ENCODE measurements around the gene UBE2E1.
"Not testable (repeated sequence)": the region's sequence is repeated elsewhere in the genome, so short reads cannot be mapped to it uniquely, and the experiment has no call there.

The UBE2E1 gene

DNA sequence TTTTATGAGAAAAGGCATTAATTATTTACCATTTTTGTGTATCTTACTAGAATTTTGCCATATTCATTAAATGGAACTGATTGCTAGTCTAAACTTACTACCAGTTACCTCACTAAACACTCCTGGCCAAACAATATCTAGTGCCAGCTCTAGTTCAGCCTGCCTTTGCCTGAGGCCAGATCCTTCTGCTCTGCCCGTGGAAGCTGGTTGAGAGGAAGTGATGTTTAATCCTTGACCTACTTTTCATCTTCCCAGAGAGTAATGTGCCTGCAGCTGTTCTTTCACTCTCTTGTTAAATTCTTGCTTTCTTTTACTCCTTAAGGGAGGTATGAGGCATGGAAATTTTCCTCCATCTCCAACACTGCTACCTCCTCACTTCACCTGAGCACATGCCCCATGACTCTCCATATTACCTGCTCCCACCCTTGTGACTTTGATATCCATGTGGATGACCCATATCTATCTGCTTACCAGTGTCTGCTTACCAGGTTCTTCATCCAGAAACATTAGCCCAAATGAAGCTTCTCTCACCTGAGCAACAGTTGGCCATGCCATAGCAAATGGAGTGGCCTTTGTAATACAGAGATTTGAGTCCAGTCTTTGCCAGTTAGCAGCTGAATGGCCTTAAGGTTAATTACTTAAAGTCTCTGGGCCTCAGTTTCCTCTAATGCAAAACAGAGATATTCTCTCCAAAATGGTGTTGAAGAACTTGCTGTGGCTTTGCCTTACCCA lies 53.4 kb downstream of the UBE2E1 start:
- no peak for DNase-seq

DNA sequence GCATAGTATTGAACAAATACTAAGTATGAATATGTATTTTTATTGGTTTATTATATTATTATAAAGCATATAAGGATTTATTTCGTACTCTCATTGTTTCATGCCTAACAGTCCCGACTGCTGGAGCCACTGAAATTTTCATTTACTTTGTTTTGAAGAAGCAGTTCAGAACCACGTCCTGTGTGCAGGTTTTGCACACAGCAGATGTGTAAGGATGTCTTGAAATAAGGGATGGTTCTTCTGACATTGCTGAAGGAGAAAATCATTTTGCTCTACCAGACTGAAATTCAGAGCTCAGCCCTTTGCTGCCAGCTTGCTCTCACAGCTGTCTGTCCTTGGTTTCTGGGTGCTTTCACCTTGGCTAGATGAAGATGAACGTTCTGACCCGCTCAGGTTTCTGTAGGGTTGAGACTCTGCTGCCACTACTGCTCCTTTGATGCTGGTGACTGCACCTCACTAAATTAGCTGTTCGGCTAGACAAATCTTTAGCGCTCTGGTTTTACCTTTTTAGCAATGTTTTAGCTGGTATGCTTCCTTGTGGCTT lies 54.2 kb downstream of the UBE2E1 start:
- DNase-seq, result no peak

DNA sequence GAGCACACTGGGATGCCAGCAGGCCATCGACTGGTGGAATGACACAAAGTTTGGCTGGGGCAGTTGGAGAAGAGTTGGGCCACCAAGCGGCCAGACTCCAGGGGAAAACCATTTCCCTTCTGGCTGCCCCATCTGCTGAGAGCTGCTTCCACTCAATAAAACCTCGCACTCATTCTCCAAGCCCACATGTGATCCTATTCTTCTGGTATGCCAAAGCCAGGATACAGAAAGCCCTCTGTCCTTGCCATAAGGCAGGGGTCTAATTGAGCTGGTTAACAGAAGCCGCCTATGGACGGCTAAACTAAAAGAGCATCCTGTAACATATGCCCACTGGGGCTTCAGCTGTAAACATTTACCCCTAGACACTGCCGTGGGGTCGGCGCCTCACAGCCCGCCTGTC lies 55.9 kb downstream of the UBE2E1 start:
- no peak for DNase-seq

DNA sequence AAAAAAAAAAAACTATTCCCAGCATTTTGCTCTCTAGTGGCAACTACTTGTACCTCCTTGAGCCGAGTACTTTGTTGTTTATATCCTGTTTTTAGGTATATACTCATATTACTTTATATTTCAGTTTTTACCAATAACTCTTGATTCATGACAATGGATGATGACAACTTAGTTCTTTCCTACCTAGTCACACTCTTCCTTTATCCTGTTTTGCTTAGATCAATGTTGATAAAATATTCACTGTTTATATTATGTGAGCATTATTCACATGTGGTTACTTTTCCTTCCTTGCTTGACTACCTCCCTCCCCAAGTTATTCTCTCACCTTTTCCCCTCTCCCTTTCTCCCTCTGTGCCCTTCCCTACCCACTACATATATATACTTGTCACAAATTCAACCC lies 57.3 kb downstream of the UBE2E1 start:
- no peak for DNase-seq

DNA sequence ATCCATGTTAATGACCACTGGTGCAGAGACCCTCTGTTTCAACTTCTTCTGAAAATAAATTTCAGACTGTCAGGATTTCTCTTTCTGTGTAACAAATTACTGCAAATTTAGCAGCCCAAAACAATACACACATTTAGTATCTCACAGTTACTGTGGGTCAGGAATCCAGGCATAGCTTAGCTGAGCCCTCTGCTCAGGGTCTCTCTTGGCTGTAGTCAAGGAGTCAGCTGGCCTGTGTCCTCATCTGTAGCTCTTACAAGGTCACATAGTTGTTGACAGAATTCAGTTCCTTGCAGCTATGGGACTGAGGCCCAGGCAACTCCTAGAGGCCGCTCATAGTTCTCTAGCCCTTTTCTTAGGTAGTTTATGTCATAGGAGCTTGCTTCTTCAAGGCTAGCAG lies 59.2 kb downstream of the UBE2E1 start:
- DNase-seq, result no peak

DNA sequence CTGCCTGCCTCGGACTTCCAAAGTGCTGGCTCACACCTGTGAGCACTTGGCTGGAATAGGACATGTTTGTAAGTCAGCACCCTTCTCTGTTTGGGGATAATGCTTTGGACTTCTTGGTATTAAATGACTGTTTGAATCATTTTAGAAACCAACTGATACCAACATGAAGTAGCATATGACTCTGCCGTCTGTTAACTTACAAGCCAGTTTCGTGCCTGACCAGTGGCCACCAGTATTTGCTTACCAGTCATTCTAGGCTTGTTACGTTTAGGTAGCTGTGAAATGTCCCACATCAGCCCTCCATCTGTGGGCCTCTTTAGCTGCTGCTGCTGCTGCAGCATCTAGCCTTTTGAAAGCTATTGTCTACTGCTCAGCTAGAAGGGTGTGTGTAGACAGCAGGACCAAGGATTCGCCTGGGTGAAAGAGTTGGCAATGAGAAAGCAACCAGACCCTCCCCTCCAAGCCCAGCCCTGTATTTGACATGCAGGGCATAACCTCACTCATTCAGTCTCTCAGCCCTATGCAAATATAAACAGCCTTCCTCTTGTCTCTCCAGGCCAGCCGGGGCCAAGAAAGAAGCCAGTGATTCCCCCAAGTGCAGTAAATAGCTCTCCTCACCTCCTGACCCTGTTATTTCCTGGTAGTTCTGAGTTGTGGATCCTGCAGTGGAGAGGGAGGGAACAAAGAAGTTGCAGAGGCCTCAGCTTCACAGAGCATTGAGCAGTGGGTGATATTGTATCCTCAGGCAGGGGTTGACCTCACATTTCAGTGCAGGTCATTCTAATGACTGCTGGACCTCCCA lies 60.0 kb downstream of the UBE2E1 start:
- DNase-seq, result no peak

DNA sequence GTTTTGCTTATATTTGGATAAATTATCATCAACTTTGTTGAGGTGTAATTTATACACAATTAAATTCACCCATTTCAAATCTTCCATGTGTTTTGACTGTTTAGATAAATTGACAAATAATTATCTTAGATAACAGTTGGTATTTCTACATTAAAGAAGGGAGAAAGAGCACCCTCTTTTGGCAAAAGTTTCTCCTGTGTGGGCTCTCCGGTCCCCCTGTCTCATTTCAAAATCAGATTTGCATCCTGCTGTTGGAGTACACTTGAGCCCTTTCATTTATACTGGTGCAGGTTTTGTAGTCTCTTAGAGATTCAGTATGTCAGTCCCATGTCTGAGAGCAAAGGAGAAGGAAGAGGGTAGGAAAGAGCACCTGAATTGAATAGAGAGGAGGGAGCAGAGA lies 61.6 kb downstream of the UBE2E1 start:
- DNase-seq, result no peak

DNA sequence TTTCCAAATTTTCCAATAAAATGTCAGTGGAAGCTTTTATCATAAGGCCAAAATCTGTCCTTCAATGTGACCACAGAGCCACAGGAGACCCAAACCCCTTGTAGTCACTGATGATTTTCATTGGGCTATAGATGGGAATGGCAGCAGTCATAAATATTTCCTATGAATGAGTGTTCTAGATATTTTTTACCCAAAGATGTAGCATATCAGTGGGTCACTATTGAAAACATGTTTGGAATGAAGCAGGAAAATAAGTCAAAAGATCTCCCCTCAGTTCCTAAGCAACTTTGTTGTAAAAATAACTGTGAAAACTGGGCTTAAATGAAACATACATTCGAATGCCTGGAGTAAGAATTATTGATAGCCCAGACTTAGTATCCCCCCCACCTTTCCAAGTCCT lies 62.1 kb downstream of the UBE2E1 start:
- no peak for DNase-seq

DNA sequence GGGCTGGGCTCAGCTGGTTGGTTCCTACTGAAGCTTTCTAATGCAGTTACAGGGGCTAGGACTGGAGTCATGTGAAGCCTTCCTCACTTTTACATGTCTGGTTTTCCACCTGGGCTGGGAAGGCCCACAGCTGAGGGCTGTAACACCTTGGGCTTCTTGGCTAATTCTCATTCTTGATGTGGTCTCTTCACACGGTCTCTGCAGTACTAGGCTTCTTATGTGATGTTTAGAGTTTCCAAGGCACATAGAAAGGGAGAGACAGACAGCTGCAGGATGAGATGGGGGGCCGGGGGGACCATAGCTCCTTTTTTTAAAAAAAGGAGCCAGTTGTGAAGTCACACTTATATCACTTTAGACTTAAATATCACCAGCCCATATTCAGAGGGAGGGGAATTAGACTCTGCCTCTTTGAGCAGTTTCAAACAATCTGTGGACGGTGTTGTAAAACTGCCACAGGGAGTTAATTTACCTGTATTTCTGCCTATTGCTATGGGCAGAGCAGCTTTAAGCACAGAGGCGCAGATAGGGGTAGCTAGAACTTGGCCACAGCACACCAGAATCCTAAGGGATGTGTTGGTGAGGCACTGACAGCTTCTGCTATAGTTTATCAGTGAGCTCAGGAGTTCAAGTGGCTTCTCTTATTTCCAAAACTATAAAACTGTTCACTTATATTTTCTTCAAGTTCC lies 64.4 kb downstream of the UBE2E1 start:
- no peak for DNase-seq

DNA sequence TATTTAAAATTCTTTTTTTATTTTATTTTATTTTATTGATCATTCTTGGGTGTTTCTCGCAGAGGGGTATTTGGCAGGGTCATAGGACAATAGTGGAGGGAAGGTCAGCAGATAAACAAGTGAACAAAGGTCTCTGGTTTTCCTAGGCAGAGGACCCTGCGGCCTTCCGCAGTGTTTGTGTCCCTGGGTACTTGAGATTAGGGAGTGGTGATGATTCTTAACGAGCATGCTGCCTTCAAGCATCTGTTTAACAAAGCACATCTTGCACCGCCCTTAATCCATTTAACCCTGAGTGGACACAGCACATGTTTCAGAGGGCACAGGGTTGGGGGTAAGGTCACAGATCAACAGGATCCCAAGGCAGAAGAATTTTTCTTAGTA lies 64.9 kb downstream of the UBE2E1 start:
- not testable (repeated sequence) for DNase-seq

DNA sequence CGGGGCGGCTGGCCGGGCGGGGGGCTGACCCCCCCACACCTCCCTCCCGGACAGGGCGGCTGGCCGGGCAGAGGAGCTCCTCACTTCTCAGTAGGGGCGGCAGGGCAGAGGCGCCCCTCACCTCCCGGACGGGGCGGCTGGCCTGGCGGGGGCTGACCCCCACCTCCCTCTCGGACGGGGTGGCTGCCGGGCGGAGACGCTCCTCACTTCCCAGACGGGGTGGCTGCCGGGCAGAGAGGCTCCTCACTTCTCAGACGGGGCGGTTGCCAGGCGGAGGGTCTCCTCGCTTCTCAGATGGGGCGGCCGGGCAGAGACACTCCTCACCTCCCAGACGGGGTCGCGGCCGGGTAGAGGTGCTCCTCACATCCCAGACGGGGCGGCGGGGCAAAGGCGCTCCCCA lies 65.6 kb downstream of the UBE2E1 start:
- DNase-seq, result not testable (repeated sequence)

DNA sequence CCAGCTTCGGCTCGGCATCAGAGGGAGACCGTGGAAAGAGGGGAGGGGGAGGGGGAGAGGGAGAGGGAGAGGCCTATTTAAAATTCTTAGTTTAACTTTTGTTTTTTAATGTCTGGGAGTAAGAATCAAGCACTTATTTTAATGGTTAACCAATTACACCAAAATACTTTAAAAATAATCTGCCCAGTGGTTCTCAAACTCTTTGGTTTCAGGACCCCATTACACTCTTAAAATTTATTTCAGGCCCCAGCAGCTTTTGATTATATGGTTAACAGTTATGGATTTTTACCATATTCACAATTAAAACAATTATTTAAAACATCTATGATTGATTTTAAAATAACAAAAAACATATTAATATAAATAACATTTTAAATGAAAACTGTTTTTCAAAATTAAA lies 66.6 kb downstream of the UBE2E1 start:
- DNase-seq, result no peak

DNA sequence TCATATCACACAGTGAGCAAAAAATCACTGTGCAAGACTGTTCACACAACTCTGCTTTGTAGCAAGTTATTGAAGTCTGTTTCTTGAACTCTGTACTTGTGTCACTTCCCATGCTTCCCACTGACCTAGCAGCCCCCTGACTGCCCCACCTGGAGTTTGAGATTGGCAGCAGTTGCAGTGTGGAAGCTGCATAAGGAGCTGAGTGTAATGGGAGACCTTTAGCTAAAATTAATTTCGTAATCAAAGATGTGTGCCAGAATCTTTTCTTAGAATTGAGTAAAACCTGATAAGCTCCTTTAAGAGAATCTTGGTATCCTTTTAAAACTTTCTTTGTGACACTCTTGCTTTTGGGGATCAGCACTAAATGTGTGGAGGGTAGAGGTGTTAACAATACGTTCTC lies 68.2 kb downstream of the UBE2E1 start:
- DNase-seq, result no peak

DNA sequence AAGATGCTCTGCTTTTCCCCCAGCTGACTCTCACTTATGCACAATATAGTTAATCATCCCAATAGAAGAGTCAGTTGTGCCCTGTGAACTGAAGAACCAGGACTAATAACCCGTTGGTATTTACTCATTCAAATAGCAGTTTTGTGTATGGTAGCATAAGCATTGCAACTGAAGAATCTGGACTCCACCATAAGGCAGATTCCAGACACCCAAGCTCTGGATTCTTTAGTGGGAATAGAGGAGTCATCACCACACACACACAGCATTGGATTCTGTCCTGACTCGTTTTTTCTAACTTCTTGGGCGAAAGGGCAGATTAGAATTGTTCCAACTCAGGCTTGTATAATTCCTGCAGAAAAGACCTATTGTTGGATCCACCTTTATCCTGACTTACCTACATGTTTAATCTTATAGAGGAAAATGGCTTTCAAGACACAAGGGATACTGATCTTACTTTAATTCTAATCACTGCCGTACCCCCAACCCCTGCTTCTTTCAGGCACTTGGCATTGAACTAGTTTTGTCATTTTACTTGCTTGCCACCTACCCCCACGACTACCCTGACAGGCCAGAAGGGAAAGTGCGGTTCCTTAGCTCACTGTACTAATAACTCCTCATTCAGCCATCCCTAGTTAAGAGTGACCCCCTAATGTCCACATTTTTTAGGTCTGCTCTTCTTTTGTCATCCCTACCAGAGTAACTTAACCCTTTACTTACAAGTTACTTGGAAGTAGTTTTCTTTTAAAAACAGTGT lies 68.8 kb downstream of the UBE2E1 start:
- DNase-seq, result no peak

DNA sequence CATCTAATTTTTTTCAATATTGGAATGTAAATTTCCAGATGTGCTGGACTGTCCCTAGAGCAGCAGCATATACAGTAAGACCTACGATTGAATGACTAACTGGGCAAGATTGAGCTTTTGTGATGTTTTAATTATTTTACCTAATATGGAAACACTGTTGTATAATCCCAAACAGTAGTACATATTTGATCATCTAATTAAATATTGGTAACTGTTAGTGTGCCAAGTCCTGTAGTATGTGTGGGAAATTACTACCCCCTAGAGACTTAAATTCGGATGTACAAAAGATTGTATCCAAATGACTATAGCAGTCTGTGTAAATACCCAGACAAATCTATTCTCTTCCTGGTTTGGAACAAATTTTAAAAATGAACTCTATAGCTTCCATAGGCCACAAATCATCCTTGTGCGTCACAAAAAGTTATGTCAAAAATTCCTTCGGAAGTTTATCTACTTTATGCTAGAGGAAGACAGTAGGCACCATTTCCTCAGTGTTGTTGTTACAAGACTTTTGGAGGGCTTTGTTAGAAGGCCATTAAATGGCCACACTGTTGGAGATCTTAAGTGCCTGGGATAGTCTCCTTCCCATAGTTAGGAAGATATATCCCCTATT lies 69.5 kb downstream of the UBE2E1 start:
- DNase-seq, result no peak

DNA sequence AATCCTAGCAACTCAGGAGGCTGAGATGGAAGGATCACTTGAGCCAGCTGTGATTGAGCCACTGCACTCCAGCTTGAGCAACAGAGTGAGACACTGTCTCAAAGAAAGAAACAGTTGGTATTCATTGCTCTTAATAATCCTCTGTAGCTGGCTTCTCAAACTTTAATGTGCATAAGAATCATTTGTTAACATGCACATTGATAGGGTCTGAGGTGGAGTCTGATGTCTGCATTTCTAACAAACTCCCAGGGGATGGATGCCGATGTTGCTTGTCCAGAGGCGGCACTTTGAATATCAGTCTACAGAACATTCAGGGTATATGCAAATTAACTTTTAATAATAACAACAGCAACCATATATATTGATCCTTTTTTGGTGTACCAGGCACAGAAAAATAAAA lies 71.2 kb downstream of the UBE2E1 start:
- DNase-seq, result no peak

DNA sequence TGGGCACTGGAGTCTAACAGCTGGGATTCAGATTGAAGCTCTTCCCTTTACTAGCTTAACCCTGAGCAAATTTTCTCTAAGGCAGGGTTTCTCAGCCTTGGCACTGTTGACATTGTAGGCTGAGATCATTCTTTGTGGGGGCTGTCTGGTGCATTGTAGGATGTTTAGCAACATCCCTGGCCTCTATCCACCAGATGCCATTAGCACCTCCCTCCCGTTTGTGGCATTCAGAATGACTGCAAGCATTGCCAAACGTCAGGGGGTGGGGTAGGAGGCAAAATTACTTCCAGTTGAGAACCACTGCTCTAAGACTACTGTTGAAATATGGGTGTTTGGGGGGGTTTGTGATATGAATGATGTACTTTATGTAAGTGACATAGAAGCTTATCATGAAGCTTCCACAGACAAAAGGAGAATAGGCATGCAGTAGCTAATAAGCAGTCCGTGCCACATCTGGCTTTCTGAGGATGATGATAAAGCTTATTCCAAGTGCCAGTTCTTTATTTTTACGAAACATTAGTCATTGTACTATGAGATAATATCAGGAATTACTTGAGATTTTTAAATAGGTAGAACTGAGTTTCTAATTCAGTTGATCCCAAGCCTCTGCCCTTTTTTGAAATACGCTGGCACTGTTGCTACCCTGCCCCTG lies 71.7 kb downstream of the UBE2E1 start:
- no peak for DNase-seq

DNA sequence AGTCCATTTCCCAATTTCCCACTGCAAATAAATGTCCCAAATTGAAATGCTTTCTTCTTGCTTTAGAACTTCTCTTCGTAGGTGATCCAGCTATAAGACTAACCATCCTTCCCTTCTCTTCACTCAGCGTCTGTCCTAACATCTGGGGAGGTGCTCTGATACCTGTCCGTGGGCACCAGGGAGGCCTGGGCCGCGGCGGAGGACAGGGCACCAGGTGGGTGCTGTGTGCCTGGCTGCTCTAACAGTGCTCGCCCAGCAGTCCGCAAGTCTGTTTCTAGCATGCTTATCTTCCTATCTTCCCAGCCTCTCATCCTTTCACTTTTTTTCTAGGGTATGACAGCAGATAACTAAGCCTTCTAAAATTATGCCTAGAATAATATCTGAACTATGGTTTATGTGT lies 73.7 kb downstream of the UBE2E1 start:
- no peak for DNase-seq

DNA sequence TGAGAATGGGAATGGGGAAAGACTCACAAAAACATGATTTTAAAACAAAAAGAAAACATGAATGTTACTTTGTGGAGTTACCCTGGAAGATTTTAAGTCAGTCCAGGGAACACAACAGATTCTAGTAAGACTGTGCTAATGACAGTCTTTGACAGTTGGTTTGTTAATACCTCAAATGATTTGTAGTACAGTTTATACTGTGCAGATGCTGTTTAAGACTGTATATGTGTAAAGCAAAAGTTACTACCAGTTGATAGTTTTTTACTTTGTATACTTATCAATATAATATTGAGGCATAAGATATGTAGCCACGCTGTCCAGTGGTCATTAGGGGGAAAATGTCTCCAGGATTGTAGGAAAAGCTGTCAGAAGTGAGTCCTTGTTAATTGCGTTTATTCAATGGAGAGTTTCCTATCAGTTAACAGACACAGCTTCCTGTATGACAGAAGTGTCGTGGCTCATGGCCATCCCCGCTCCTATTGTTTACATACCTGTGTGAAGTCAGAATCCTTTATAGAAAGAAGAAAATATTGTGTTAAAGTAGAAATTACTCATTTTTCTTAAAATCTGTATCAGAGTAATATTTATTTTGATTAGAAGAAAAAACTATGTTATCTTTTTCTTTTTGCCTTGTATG lies 75.1 kb downstream of the UBE2E1 start:
- no peak for DNase-seq

DNA sequence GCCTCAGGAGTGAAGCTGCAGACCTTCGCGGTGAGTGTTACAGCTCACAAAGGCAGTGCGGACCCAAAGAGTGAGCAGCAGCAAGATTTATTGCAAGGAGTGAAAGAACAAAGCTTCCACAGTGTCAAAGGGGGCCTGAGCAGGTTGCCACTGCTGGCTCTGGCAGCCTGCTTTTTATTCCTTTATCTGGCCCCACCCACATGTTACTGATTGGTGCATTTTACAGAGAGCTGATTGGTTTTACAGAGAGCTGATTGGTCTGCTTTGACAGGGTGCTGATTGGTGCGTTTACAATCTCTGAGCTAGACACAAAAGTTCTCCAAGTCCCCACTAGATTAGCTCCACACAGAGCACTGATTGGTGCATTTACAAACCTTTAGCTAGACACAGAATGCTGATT lies 76.2 kb downstream of the UBE2E1 start:
- DNase-seq, result not testable (repeated sequence)

DNA sequence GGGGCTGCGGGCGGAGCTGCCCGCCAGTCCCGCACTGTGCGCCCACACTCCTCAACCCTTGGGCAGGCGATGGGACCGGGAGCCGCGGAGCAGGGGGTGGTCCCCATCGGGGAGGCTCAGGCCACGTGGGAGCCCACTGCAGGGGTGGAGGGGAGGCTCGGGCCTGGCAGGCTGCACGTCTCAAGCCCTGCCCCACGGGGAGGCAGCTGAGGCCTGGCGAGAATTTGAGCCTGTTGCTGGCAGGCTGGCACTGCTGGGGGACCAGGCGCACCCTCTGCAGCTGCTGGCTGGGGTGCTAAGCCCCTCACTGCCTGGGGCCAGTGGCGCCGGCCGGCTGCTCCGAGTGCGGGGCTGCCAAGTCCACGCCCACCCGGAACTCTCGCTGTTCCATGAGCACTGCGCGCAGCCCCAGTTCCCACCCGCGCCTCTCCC lies 76.7 kb downstream of the UBE2E1 start:
- no peak for DNase-seq
